Measurements from ENCODE around the gene MS4A13.
"Not testable (repeated sequence)": the region's sequence is repeated elsewhere in the genome, so short reads cannot be mapped to it uniquely, and the experiment has no call there.

MS4A13 gene

DNA sequence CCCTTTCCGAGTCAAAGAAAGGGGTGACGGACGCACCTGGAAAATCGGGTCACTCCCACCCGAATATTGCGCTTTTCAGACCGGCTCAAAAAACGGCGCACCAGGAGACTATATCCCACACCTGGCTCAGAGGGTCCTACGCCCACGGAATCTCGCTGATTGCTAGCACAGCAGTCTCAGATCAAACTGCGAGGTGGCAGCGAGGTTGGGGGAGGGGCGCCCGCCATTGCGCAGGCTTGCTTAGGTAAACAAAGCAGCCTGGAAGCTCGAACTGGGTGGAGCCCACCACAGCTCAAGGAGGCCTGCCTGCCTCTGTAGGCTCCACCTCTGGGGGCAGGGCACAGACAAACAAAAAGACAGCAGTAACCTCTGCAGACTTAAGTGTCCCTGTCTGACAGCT, 17.2 kb downstream of the MS4A13 start:
- DNase-seq, result not testable (repeated sequence)

DNA sequence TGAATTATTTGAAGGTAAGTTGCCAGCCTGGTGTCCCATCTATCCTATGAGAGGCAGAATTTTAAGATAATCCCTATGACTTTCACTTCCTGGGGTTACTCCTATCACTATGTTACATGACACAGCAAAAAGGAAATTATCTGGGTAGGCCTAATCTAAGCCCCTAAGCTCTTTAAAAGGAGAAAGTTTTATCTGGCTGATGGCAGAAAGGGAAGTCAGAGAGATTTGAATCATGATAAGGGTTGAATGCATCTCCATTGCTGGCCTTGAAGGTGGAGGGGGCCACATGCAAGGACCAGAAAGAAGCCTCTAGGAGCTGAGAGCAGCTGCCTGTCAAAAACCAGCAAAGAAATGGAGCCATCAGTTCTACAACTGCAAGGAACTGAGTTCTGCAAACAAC, 23.4 kb downstream of the MS4A13 start:
- not testable (repeated sequence) for DNase-seq

DNA sequence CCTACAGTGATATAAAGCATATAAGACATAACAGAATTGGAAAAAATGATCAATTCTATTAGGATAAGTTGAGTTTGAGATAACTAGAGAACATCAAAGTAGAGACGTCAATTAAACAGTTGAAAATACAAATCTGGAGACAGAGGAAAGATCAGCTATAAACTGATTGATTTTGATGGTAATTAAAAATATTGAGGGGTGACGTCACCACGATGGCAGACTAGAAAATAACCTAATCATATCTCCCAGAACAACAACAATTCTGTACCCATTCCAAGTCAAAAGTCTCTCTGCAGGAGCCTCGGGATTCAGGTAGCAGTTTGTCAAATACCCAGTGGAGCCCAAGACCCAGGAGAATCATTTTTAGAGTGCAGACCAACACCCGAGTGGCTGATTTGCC, 28.9 kb downstream of the MS4A13 start:
- DNase-seq, result no peak

- no peak for DNase-seq
These were observed 46.1 kb downstream of the MS4A13 start for GRCh38 chr11:60561254-60561653.

DNA sequence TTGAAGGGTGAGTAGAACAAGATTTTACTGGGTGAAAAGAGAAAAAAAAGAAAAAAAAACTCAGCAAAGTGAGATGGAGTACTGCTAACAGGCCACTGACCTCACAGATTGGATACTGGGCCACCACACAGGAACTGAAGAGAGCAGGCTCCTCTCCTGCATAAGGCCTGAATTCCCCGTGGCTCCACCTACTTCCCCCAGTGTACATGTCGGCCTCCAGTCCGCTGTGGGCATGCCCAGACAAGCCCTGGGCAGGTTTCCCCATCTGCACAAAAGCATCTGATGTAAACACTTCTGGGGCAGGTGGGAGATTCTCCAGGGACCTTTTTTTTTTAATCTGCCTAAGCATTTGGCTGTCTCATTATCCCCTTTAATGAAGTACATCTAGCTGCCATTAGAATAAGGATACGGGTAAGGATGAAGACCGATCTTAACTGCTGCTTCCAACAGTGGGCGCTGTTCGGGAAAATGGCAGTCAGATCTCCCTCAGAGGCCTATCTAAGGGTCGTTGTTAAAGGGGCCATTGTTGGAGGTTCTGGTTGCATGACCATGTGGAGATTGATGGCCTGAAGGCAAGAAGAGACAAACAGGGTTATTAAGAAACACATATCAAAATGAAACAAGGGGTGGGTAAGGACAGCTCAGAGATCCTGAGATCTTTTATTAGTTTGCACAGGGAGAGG, 48.5 kb downstream of the MS4A13 start:
- DNase-seq, result no peak

- DNase-seq, result no peak
These were observed 51.6 kb downstream of the MS4A13 start for GRCh38 chr11:60566776-60567175.

- no peak for DNase-seq
These were observed 55.8 kb downstream of the MS4A13 start for GRCh38 chr11:60570970-60571369.

GRCh38 chr11:60589611-60590010, 74.4 kb downstream of the MS4A13 start:
- no peak for DNase-seq
